SK-N-SH (cell line): ENCODE measurements around the gene CCDC40. TPM values are rescaled to one million over a fixed set of nuclear protein-coding genes. Genes with fewer than 3 reads are reported as not detected.

Source experiments
- CTCF ChIA-PET: fragments of 300-600, 350-600 bp; formaldehyde crosslinking; extraction: SDS; loops from one replicate; lab custom pipeline; 2021; lab: Yijun Ruan, JAX
- POLR2A ChIA-PET: fragments of 350-600 bp; sonication (Branson Sonifier 250); formaldehyde crosslinking; extraction: SDS; loops from one replicate; lab custom pipeline; 2020; ENCODE audit warnings: antibody characterized with exemption, inconsistent platforms; lab: Yijun Ruan, JAX
- DNase-seq: peaks from one replicate; pipeline ENCODE4 v3.0.0; 2012
- H2AFZ ChIP-seq: fragments of 200-600 bp; sonication (generic); 2 replicates; pipeline ENCODE4 v1.8.1; 2016; ENCODE audit warnings: antibody characterized with exemption, mild to moderate bottlenecking, low read depth
- H3F3A ChIP-seq: fragments of 200-600 bp; sonication (generic); replicated peaks from 2 replicates; pipeline ENCODE3; 2016; ENCODE audit warnings: antibody characterized with exemption, mild to moderate bottlenecking; ENCODE audit not compliant: insufficient read depth
- H3K27ac ChIP-seq, 2 experiments: fragments of 200-500 bp in 1 of 2; fragments of 200-600 bp in 1 of 2; sonication (Bioruptor generic) in 1 of 2; sonication (generic), shearing (Covaris generic) in 1 of 2; 2 replicates each; pipeline versions ENCODE4 v1.5.1 to v1.6.1; 2014 to 2016; ENCODE audit warnings: low read depth in 2 of 2, inconsistent platforms in 1 of 2, low read length in 1 of 2, mild to moderate bottlenecking in 1 of 2, mixed read lengths in 1 of 2
- H3K27me3 ChIP-seq: fragments of 200-600 bp; sonication (generic), shearing (Covaris generic); 2 replicates; pipeline ENCODE4 v1.6.1; 2016; ENCODE audit warnings: mixed run types; ENCODE audit not compliant: insufficient read depth
- H3K36me3 ChIP-seq, 2 experiments: fragments of 200-500 bp in 1 of 2; fragments of 200-600 bp in 1 of 2; sonication (Bioruptor generic) in 1 of 2; sonication (generic) in 1 of 2; replicated peaks in 1 of 2; 2 replicates each; pipeline versions ENCODE3 to v1.5.1; 2014 to 2016; ENCODE audit warnings: low read length in 1 of 2, mild to moderate bottlenecking in 1 of 2; ENCODE audit not compliant: insufficient read depth in 2 of 2, control insufficient read depth in 1 of 2
- H3K4me1 ChIP-seq, 2 experiments: fragments of 200-500 bp in 1 of 2; fragments of 200-600 bp in 1 of 2; sonication (Bioruptor generic) in 1 of 2; sonication (generic), shearing (Covaris generic) in 1 of 2; 2 replicates each; pipeline versions ENCODE4 v1.5.1 to v1.6.1; 2014 to 2016; ENCODE audit warnings: low read depth in 1 of 2, low read length in 1 of 2, mixed run types in 1 of 2; ENCODE audit not compliant: insufficient read depth in 2 of 2, control insufficient read depth in 1 of 2
- H3K4me2 ChIP-seq: fragments of 200-600 bp; sonication (generic), shearing (Covaris generic); 2 replicates; pipeline ENCODE4 v1.6.1; 2017; ENCODE audit warnings: mixed run types
- H3K4me3 ChIP-seq, 2 experiments: fragments of 200-500 bp in 1 of 2; fragments of 200-600 bp in 1 of 2; sonication (Bioruptor generic) in 1 of 2; sonication (generic), shearing (Covaris generic) in 1 of 2; 2 replicates each; pipeline versions ENCODE4 v1.5.1 to v1.8.1; 2014 to 2016; ENCODE audit warnings: low read depth in 2 of 2, inconsistent platforms in 1 of 2, low read length in 1 of 2, mild to moderate bottlenecking in 1 of 2, mixed read lengths in 1 of 2, moderate library complexity in 1 of 2
- H3K79me2 ChIP-seq: fragments of 200-600 bp; sonication (generic); 2 replicates; pipeline ENCODE4 v1.8.1; 2017; ENCODE audit warnings: mild to moderate bottlenecking; ENCODE audit not compliant: insufficient read depth
- H3K9ac ChIP-seq: fragments of 200-600 bp; sonication (generic); 2 replicates; pipeline ENCODE4 v1.6.1; 2017; ENCODE audit warnings: mixed run types
- H3K9me2 ChIP-seq: fragments of 200-600 bp; sonication (generic); 2 replicates; pipeline ENCODE4 v1.6.1; 2017; ENCODE audit warnings: mixed run types
- H3K9me3 ChIP-seq: fragments of 200-600 bp; sonication (generic); 2 replicates; pipeline ENCODE4 v1.6.1; 2017; ENCODE audit warnings: mixed run types, mild to moderate bottlenecking, moderate library complexity
- H4K20me1 ChIP-seq: fragments of 200-600 bp; sonication (generic); 2 replicates; pipeline ENCODE4 v1.6.1; 2017; ENCODE audit warnings: mild to moderate bottlenecking, mixed run types; ENCODE audit not compliant: insufficient read depth
- CTCF ChIP-seq: fragments of 200-600 bp; sonication (generic); IDR thresholded peaks from 2 replicates; pipeline ENCODE4 v1.6.1; 2017; ENCODE audit warnings: antibody characterized with exemption, mild to moderate bottlenecking, moderate library complexity
- FOXJ3 ChIP-seq: sonication (generic); formaldehyde crosslinking; IDR thresholded peaks from 2 replicates; pipeline ENCODE4 v1.5.1; 2020; ENCODE audit warnings: mild to moderate bottlenecking, missing genetic modification reagents
- GABPA ChIP-seq: IDR thresholded peaks from 2 replicates; pipeline ENCODE4 v1.4.0; 2012; ENCODE audit warnings: low read depth, mild to moderate bottlenecking
- NFIC ChIP-seq: IDR thresholded peaks from 2 replicates; pipeline ENCODE4 v1.4.0; 2012; ENCODE audit warnings: borderline replicate concordance
- RAD21 ChIP-seq: IDR thresholded peaks from 2 replicates; pipeline ENCODE4 v1.6.1; 2012; ENCODE audit warnings: mild to moderate bottlenecking, low read length
- TAF1 ChIP-seq: IDR thresholded peaks from 2 replicates; pipeline ENCODE4 v1.6.1; 2012; ENCODE audit warnings: low read depth, mild to moderate bottlenecking, low read length, moderate library complexity, borderline replicate concordance
- YY1 ChIP-seq: IDR thresholded peaks from 2 replicates; pipeline ENCODE4 v1.4.0; 2012; ENCODE audit warnings: low read depth, mild to moderate bottlenecking
- WGBS: methylation state at CpG from one replicate; pipeline ENCODE4 v1.1.6; 2017; ENCODE audit warnings: low lambda C conversion rate; 5-methylcytosine and 5-hydroxymethylcytosine counted together
- polyA plus RNA-seq, 3 experiments: library from polyadenylated mRNA; depleted of rRNA; stranded (reverse); fragments of >200 nt; gene quantifications; 2 replicates each; pipeline ENCODE4 v1.2.3, GENCODE V29; 2012

CCDC40 gene
- polyA plus RNA-seq, 1 of the 3 experiments (the other 2 are of a cell fraction), result 17.3 TPM

GRCh38 chr17:80123791-80124190 is 87.3 kb downstream of the CCDC40 start:
- H2AFZ ChIP-seq, result no peak overlapping the region
- H3K9ac ChIP-seq, result no peak overlapping the region
- WGBS, result 87% methylated on average over 15 of the region's 15 CpGs
- no peaks in the 10 kb centered on the region for H3K79me2 ChIP-seq
- H3K4me2 ChIP-seq, result no peak overlapping the region
- no peak overlapping the region for H3K4me3 ChIP-seq
- H3F3A ChIP-seq, result no peaks in the 10 kb centered on the region
- POLR2A ChIA-PET, result no interaction called here
- H3K9me3 ChIP-seq, result no peaks in the 10 kb centered on the region
- H3K27ac ChIP-seq, result no peak overlapping the region
- H3K4me1 ChIP-seq, result no peaks in the 10 kb centered on the region
- DNase-seq, result no peak
- H3K9me2 ChIP-seq, result no peaks in the 10 kb centered on the region
- H4K20me1 ChIP-seq, result no peaks in the 10 kb centered on the region
- H3K27me3 ChIP-seq, result no peaks in the 10 kb centered on the region
- CTCF ChIA-PET, result interaction anchor here (0.8 to 2.1 kb wide), 3 partner anchors 11 to 23 kb away, joined by 3 to 8 read pairs (median 4); partner anchors contain the start of gene GAA
- no peaks in the 10 kb centered on the region for H3K36me3 ChIP-seq
- TF ChIP-seq FOXJ3 (CRISPR knock-in tag) (no peak), YY1 (no peak), GABPA (no peak), RAD21 (no peak), TAF1 (no peak)

- ChIA-PET CTCF (interaction anchor here (0.8 to 2.1 kb wide), 5 partner anchors 12 to 119 kb away, joined by 3 to 8 read pairs (median 3); partner anchors contain the start of gene GAA), POLR2A (interaction anchor here (0.8 kb wide), 1 partner anchor 22 kb away, joined by 3 read pairs; no protein-coding TSS in a partner anchor)
- H3K4me2 ChIP-seq, result no peak overlapping the region
- H3K9me2 ChIP-seq, result no peaks in the 10 kb centered on the region
- H2AFZ ChIP-seq, result no peak overlapping the region
- TF ChIP-seq CTCF (peak; percentile 42), NFIC (no peak)
- H3K4me3 ChIP-seq, result no peak overlapping the region
- H3K36me3 ChIP-seq, result no peaks in the 10 kb centered on the region
- DNase-seq, result peak; percentile 42
- no peaks in the 10 kb centered on the region for H3F3A ChIP-seq
- 86% methylated on average over 15 of the region's 15 CpGs for WGBS
- no peaks in the 10 kb centered on the region for H3K9me3 ChIP-seq
- no peaks in the 10 kb centered on the region for H3K4me1 ChIP-seq
- no peaks in the 10 kb centered on the region for H3K27me3 ChIP-seq
- H3K27ac ChIP-seq, result no peak overlapping the region
- H3K79me2 ChIP-seq, result no peaks in the 10 kb centered on the region
- H3K9ac ChIP-seq, result no peak overlapping the region
- no peaks in the 10 kb centered on the region for H4K20me1 ChIP-seq
Measured at GRCh38 chr17:80124351-80124981, 88.0 kb downstream of the CCDC40 start.
